ENCODE measurements around the gene PPARD.
"Not testable (repeated sequence)": the region's sequence is repeated elsewhere in the genome, so short reads cannot be mapped to it uniquely, and the experiment has no call there.

PPARD gene

GRCh38 chr6:35342258-35343091 is at the start of gene PPARD:
Gene PPARD, plus strand, starts transcription at chr6:35342558. Its CDS starts 68,530 bp downstream, at chr6:35411088.
- DNase-seq: peak; percentile 92

DNA sequence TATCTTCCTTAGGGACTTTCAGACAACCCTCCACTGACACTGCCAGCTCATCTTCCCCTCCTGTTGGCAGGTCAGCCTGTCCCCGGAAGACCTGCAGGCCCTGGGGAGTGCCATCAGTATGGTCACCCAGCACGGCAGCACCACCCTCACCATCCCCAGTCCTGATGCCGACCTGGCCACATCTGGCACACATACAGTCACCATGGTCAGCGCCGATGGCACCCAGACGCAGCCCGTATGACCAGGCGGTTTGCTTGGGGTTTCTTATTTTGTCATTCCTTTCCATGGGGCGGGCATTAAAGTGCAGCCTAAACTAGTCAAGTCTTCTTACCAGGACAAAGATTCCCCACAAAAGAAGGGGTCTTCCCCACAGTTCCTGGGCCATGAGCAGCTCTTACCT is 48.7 kb upstream of the PPARD start:
- DNase-seq: no peak

GRCh38 chr6:35294308-35294945 is 47.9 kb upstream of the PPARD start:
- DNase-seq: peak; percentile 52

- DNase-seq: no peak
Measured at GRCh38 chr6:35295036-35295435, 47.3 kb upstream of the PPARD start.

DNA sequence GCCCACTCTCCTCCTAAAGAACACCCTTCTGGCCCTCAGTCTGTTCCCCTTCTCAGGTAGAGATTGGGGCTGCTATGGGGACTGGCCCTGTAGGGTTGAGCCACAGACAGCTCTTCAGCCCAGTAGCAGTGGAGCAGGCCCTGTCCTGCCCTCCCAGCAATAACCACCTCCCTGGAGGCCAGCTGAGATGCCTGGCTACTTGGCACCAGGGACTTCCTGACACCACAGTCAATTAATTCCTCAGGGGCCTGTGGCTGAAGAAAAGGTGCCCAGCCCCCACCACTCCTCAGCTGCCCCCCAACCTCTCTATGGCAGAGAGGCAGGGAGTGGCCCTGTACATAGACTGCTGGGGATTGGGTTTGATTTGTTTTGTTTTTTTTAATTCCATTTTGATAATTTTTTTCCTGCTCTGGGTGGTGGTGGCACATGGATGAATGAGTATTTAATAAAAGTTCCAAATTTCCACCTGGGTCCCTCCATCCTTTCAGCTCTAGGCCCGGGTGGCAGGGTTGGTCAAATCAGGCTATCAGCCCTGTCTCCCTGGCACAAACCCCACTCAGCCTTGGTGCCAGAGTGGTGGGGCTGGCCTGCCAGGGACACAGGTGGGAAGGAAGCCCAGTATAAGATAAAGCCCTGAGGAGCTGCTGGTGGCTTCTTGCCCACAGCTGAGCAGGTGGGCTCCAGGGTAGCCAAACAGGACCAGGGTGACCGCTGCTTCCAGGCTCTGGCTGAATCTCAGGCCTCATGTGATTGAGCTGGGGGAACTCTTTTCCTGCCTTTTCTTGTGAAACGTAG is 46.6 kb upstream of the PPARD start:
- no peak for DNase-seq

GRCh38 chr6:35296931-35297600 is 45.3 kb upstream of the PPARD start:
- DNase-seq: no peak

DNA sequence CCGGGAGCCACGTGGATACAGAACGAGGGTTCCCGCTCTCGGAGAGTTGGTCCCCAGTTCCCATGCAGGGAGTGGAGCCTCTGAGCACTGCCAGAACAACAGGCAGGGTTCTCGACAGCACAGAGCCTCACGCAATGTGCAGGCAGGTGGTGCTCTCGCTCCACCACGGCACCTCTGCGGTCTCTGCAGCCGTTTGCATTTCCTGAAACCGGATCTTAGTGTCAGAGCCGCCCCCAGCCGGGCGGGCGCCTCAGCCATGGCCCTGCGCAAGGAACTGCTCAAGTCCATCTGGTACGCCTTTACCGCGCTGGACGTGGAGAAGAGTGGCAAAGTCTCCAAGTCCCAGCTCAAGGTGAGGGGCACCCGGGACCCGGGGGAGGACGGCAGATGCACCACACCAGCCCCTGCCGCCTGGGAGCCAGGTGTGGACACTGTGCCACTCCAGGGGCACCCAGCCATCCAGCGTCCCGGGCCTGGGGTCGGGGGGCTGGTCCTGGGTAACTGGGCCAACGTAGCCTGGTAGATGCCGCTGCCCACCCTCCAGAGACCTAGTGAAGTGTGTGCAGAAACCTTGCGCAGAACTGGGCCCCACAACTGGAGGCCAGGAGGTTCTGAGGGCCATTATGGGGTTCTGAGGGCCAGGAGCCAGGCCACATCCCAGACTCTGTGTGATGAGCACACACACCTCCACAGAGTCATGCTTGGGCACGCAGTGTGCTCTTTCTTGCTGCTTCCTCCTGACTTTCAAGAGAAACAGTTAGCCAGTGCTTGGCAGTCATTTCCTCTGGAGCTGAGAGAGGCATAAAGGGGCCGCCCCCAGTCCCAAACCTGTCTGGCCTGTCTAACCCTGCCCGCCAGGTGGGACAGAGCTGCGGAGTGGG is 44.5 kb upstream of the PPARD start, which contains the start of gene DEF6:
DEF6 (plus strand) TSS at position 218 of the 881 bp plus-strand sequence; CDS start at position 257, 39 bp downstream.
- peak; percentile 90 for DNase-seq

GRCh38 chr6:35298625-35299140 is 43.7 kb upstream of the PPARD start:
- peak; percentile 26 for DNase-seq

DNA sequence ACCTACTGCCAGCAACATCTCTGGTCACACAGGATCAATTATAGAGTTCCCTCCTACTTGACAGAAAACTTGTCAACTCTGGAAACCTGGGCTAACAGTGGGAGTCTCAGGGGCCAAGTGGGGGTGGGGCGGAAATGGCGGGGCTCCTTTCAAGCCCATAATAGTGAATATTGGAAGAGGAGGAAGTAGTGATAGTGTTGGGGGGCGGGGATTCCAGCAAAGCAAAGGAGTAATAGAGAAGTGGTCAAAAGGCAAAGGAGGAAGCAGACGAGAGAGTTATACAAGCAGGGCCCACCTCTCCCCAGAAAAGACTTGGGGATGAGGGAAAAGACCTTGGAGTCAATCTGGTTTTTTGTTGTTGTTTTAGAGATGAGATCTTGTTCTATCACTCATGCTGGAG is 42.7 kb upstream of the PPARD start:
- peak; percentile 50 for DNase-seq

DNA sequence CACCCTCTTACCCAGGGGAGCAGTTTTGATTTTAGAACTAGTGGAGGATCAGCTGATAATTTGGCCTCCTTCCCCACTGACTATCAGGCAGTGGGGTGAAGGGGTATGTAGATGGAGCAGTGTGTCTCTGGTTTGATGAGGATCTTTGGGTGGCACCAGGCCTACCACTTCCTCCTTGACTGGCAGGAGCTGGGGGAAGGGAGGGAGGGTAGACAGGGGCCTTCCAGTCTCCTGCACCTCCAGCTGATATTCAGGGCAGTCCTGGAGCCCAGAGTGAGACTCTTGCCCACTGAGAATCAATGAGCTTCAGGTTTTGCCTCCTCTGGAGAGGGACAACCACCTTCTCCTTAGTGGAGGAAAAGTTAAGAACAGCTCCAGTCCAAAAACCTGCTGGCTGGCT is 41.5 kb upstream of the PPARD start:
- DNase-seq: peak; percentile 56

GRCh38 chr6:35302604-35303241 is 39.6 kb upstream of the PPARD start:
- DNase-seq: peak; percentile 68

DNA sequence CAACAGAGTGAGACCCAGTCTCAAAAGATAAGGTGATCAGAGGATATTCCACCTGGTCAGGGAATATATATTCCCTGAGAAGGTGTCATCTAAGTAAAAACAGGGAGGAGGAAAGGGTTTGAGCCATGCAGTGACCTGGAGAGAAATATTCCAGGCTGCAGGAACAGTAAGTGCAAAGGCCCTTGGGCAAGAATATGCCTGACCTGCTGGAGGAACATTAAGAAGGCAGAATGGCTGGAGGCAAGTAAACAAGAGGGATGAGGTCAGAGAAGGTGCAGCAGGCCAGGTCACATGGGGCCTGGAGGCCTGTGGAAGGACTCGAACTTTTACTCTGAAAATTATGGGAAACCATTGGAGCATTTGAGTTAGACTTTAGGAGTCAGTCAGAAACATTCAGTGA is 38.1 kb upstream of the PPARD start:
- no peak for DNase-seq

DNA sequence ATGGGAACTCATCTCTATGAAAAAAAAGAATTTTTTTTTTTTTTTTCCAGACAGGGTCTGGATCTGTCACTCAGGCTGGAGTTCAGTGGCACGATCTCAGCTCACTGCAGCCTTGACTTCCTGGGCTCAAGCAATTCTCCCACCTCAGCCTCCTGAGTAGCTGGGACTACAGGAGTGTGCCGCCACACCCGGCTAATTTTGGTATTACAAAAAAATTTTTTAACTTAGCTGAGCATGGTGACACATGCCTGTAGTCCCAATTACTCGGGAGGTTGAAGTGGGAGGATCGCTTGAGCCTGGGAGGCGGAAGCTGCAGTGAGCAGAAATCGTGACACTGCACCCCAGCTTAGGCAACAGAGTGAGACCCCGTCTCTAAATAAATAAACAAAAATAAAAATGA is 37.2 kb upstream of the PPARD start:
- DNase-seq: no peak

- not testable (repeated sequence) for DNase-seq
Measured at GRCh38 chr6:35307138-35307537, 35.2 kb upstream of the PPARD start.

DNA sequence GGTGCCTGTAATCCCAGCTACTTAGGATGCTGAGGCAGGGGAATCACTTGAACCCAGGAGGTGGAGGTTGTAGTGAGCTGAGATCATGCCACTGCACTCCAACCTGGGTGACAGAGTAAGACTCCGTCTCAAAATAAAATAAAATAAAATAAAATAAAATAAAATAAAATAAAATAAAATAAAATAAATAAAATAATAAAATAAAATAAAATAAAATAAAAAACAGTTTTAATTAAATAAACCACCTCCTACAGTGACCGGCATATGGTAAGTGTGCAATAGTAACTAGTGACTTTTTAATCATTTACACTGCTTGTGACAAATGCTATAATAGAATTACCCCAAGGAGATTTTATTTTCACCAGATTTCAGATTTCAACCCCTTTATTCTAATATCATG is 33.8 kb upstream of the PPARD start:
- DNase-seq: not testable (repeated sequence)

DNA sequence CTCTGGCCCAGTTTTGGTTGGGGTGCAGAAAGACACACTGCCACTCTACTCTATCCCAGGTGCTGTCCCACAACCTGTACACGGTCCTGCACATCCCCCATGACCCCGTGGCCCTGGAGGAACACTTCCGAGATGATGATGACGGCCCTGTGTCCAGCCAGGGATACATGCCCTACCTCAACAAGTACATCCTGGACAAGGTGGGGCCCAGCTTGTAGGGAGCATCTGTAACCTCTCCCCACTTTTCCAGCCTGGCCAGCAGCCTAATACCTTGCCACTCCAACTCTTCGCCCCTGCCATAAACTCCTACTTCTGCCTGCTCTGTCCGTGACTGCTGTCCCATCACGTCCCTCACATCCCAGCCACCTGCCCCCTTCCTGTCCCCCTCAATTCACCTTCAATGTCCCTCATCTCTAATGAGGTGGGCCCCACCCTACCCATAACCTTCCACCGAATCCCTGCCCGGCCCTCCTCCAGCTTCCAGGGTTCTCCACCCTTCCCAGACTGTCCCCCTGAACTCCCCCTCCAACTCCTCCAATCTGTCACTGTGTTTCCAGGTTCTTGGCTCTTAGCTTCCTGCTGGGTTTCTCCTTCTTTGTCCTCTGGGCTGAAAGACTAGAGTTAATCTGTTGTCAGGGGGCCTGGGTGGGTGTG is 32.6 kb upstream of the PPARD start:
- DNase-seq: no peak

- DNase-seq: no peak
Measured at GRCh38 chr6:35310265-35310831, 32.0 kb upstream of the PPARD start.

GRCh38 chr6:35311390-35312075 is 30.8 kb upstream of the PPARD start:
- no peak for DNase-seq

DNA sequence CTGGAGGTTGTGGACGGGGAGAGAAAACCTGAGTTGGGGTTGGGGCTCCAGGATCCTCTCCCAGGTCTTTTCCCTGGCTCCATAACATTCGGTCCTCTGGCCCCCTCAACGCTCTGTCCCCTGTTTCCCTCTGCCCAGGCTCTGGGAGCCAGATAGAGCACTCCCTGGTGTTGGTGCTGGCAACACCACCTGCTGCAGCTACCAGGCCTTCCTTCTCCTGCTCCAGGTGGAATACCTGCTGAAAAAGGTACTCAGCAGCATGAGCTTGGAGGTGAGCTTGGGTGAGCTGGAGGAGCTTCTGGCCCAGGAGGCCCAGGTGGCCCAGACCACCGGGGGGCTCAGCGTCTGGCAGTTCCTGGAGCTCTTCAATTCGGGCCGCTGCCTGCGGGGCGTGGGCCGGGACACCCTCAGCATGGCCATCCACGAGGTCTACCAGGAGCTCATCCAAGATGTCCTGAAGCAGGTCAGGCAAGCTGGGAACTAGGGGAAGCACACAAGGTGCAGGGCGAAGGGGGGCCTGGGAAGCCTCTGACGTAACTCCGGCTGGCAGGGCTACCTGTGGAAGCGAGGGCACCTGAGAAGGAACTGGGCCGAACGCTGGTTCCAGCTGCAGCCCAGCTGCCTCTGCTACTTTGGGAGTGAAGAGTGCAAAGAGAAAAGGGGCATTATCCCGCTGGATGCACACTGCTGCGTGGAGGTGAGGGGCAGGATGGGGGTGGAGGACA is 30.1 kb upstream of the PPARD start:
- DNase-seq: no peak

Data from hematopoietic multipotent progenitor cell treated with erythropoietin and hydrocortisone succinate and interleukin-3 and kit ligand, for 8 days (in vitro differentiated cells).